ENCODE measurements around the gene LBR.

DNA sequence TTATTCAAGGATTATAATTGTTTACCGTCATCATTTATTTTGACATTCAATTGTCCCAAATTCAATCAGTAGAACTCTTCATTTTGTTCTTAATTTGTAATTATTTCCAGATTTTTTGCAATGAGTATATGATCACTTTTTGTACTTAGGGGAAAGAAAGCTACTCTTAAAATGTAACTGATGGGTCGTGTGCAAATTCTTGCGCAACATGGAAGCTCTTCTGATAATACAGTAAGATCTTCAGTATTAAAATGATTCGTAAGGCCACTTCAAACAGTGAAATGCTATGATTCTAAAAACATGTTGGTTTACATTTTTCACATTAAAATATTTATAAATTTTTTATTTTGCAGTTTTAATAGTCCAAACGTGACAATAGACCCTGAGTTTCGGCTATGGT, 63.4 kb downstream of the LBR start:
- TF ChIP-seq, protein P1, sequence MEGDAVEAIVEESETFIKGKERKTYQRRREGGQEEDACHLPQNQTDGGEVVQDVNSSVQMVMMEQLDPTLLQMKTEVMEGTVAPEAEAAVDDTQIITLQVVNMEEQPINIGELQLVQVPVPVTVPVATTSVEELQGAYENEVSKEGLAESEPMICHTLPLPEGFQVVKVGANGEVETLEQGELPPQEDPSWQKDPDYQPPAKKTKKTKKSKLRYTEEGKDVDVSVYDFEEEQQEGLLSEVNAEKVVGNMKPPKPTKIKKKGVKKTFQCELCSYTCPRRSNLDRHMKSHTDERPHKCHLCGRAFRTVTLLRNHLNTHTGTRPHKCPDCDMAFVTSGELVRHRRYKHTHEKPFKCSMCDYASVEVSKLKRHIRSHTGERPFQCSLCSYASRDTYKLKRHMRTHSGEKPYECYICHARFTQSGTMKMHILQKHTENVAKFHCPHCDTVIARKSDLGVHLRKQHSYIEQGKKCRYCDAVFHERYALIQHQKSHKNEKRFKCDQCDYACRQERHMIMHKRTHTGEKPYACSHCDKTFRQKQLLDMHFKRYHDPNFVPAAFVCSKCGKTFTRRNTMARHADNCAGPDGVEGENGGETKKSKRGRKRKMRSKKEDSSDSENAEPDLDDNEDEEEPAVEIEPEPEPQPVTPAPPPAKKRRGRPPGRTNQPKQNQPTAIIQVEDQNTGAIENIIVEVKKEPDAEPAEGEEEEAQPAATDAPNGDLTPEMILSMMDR (IDR thresholded peaks at IDR 0.05), result no peak
- TF ChIP-seq POLR2A (IDR thresholded peaks at IDR 0.05), result no peak

All from heart left ventricle (tissue), 13 donors.